ENCODE results near the gene PHF12.

- TF ChIP-seq POLR2AphosphoS5 (IDR thresholded peaks at IDR 0.05; ENCODE audit: low read depth, low read length) = no peak
- TF ChIP-seq CTCF (IDR thresholded peaks at IDR 0.05) = no peak
Measured at GRCh38 chr17:28908640-28909167, 42.6 kb downstream of the PHF12 start.
